Neural progenitor cell (in vitro differentiated cells): Measurements from ENCODE around the gene GNAQ. TPM values are rescaled to one million over a fixed set of nuclear protein-coding genes. Genes with fewer than 3 reads are reported as not detected.
A peak's percentile ranks its signal among the peaks of the same experiment; 100 is the strongest.

Experiments
- DNase-seq: peaks from one replicate; pipeline ENCODE4 v3.0.0-alpha.2; 2016; ENCODE audit warnings: low spot score
- H2AFZ ChIP-seq: fragments of 200-600 bp; sonication (generic); replicated peaks from 2 replicates; pipeline ENCODE4 v1.6.1; 2016; ENCODE audit warnings: antibody characterized with exemption
- H3F3A ChIP-seq: fragments of 200-600 bp; sonication (generic); 2 replicates; pipeline ENCODE4 v1.6.1; 2016; ENCODE audit warnings: antibody characterized with exemption, low read depth
- H3K27ac ChIP-seq: fragments of 200-600 bp; sonication (generic); 2 replicates; pipeline ENCODE4 v1.5.1; 2016; ENCODE audit warnings: mild to moderate bottlenecking
- H3K27me3 ChIP-seq: fragments of 200-600 bp; sonication (generic); 2 replicates; pipeline ENCODE4 v1.6.1; 2016; ENCODE audit warnings: mild to moderate bottlenecking, moderate library complexity
- H3K36me3 ChIP-seq: fragments of 200-600 bp; sonication (generic); 2 replicates; pipeline ENCODE4 v1.5.1; 2016
- H3K4me1 ChIP-seq: fragments of 200-600 bp; sonication (generic); 2 replicates; pipeline ENCODE4 v1.6.1; 2016; ENCODE audit warnings: mixed run types
- H3K4me2 ChIP-seq: fragments of 200-600 bp; sonication (generic); 2 replicates; pipeline ENCODE4 v1.6.1; 2016
- H3K4me3 ChIP-seq: fragments of 200-600 bp; sonication (generic); 2 replicates; pipeline ENCODE4 v1.5.1; 2016
- H3K79me2 ChIP-seq: fragments of 200-600 bp; sonication (generic); 2 replicates; pipeline ENCODE4 v1.6.1; 2016; ENCODE audit warnings: low read depth
- H3K9ac ChIP-seq: fragments of 200-600 bp; sonication (generic); 2 replicates; pipeline ENCODE4 v1.6.1; 2016
- H3K9me3 ChIP-seq: fragments of 200-600 bp; sonication (generic); 2 replicates; pipeline ENCODE4 v1.5.1; 2016; ENCODE audit warnings: low read depth
- H4K20me1 ChIP-seq: fragments of 200-600 bp; sonication (generic); 2 replicates; pipeline ENCODE4 v1.6.1; 2016; ENCODE audit warnings: low read depth
- H3K27ac Mint-ChIP-seq: 3 replicates; pipeline ENCODE4 v1.8.0; 2021; ENCODE audit warnings: mixed read lengths
- H3K27me3 Mint-ChIP-seq: 2 replicates; pipeline ENCODE4 v1.8.0; 2022; ENCODE audit warnings: low read depth, mild to moderate bottlenecking, inconsistent platforms, moderate library complexity, mixed read lengths; ENCODE audit not compliant: insufficient read depth
- H3K36me3 Mint-ChIP-seq: 3 replicates; pipeline ENCODE4 v1.8.0; 2021; ENCODE audit warnings: mixed read lengths
- H3K4me1 Mint-ChIP-seq: 3 replicates; pipeline ENCODE4 v1.8.0; 2021; ENCODE audit warnings: mixed read lengths
- H3K4me3 Mint-ChIP-seq: 3 replicates; pipeline ENCODE4 v1.8.0; 2021; ENCODE audit warnings: mild to moderate bottlenecking, moderate library complexity, mixed read lengths
- H3K9me3 Mint-ChIP-seq: 3 replicates; pipeline ENCODE4 v1.8.0; 2020; ENCODE audit warnings: mixed read lengths
- CTCF ChIP-seq: fragments of 200-600 bp; sonication (generic); IDR thresholded peaks from 2 replicates; pipeline ENCODE4 v1.5.1; 2017; ENCODE audit warnings: antibody characterized with exemption, mild to moderate bottlenecking
- EZH2 ChIP-seq: fragments of 200-600 bp; sonication (generic); IDR thresholded peaks from 2 replicates; pipeline ENCODE4 v1.6.1; 2017; ENCODE audit warnings: antibody characterized with exemption, mild to moderate bottlenecking, moderate library complexity
- EZH2phosphoT487 ChIP-seq: fragments of 200-600 bp; sonication (generic); IDR thresholded peaks from 2 replicates; pipeline ENCODE4 v1.6.1; 2017; ENCODE audit warnings: antibody characterized with exemption
- total RNA-seq: library from RNA; depleted of rRNA; stranded (reverse); fragments of >200 nt; gene quantifications from 2 replicates; pipeline ENCODE4 v1.2.3, GENCODE V29; 2015; ENCODE audit warnings: low replicate concordance

The GNAQ gene
- total RNA-seq, 1 donor from 2014 or later = 87.9 TPM

GRCh38 chr9:77906991-77907390 is 124.6 kb downstream of the GNAQ start:
- Mint-ChIP-seq H3K36me3 (peaks cover 12% of the 10 kb centered on the region), H3K4me1 (peaks cover 31% of the 10 kb centered on the region), H3K4me3 (no peak overlapping the region), H3K9me3 (no peaks in the 10 kb centered on the region), H3K27ac (peak overlapping the region; percentile 9), H3K27me3 (no peaks in the 10 kb centered on the region)
- Histone ChIP-seq H3K4me1 (peaks cover 11% of the 10 kb centered on the region), H3K36me3 (no peaks in the 10 kb centered on the region), H3K79me2 (peaks cover 21% of the 10 kb centered on the region), H3K4me3 (no peak overlapping the region), H2AFZ (no peak overlapping the region), H3K27me3 (no peaks in the 10 kb centered on the region), H4K20me1 (peaks cover 7% of the 10 kb centered on the region), H3K27ac (no peak overlapping the region), H3K4me2 (no peak overlapping the region), H3K9me3 (no peaks in the 10 kb centered on the region), H3K9ac (no peak overlapping the region), H3F3A (no peaks in the 10 kb centered on the region)
- TF ChIP-seq CTCF (no peak), EZH2phosphoT487 (no peak)
- DNase-seq = no peak

- H3K4me3 ChIP-seq = no peak overlapping the region
Measured at GRCh38 chr9:77903666-77904285, 127.8 kb downstream of the GNAQ start.

GRCh38 chr9:77901771-77902170 is 129.8 kb downstream of the GNAQ start:
- Mint-ChIP-seq H3K27ac (no peak overlapping the region), H3K9me3 (no peaks in the 10 kb centered on the region), H3K4me1 (peaks cover 16% of the 10 kb centered on the region), H3K4me3 (no peak overlapping the region), H3K36me3 (peaks cover 22% of the 10 kb centered on the region), H3K27me3 (no peaks in the 10 kb centered on the region)
- Histone ChIP-seq H3K9me3 (no peaks in the 10 kb centered on the region), H4K20me1 (peaks cover 6% of the 10 kb centered on the region), H3K36me3 (no peaks in the 10 kb centered on the region), H3K4me3 (no peak overlapping the region), H3K79me2 (peaks cover 19% of the 10 kb centered on the region), H3K27ac (no peak overlapping the region), H3K27me3 (no peaks in the 10 kb centered on the region), H3K4me2 (no peak overlapping the region), H2AFZ (no peak overlapping the region), H3K4me1 (peaks cover 6% of the 10 kb centered on the region), H3F3A (no peaks in the 10 kb centered on the region), H3K9ac (no peak overlapping the region)
- TF ChIP-seq EZH2phosphoT487 (no peak), CTCF (no peak), EZH2 (no peak)
- DNase-seq = peak; percentile 11

More at GRCh38 chr9:77903666-77904285, 127.8 kb downstream of the GNAQ start:
- no peak overlapping the region for H3K9ac ChIP-seq
- H3K4me2 ChIP-seq = no peak overlapping the region
- no peak overlapping the region for H3K27ac Mint-ChIP-seq
- no peaks in the 10 kb centered on the region for H3K27me3 ChIP-seq
- no peak overlapping the region for H3K4me3 Mint-ChIP-seq
- H3K79me2 ChIP-seq = peaks cover 13% of the 10 kb centered on the region
- H3K9me3 Mint-ChIP-seq = no peaks in the 10 kb centered on the region
- peaks cover 9% of the 10 kb centered on the region for H4K20me1 ChIP-seq
- no peaks in the 10 kb centered on the region for H3K9me3 ChIP-seq
- TF ChIP-seq EZH2phosphoT487 = no peak
- no peaks in the 10 kb centered on the region for H3K36me3 ChIP-seq
- H3K36me3 Mint-ChIP-seq = peaks cover 18% of the 10 kb centered on the region
- peaks cover 6% of the 10 kb centered on the region for H3K4me1 ChIP-seq
- no peak overlapping the region for H2AFZ ChIP-seq
- no peak overlapping the region for H3K27ac ChIP-seq
- DNase-seq = no peak
- no peaks in the 10 kb centered on the region for H3K27me3 Mint-ChIP-seq
- peaks cover 32% of the 10 kb centered on the region for H3K4me1 Mint-ChIP-seq
- H3F3A ChIP-seq = no peaks in the 10 kb centered on the region

GRCh38 chr9:77901018-77901417 is 130.6 kb downstream of the GNAQ start:
- Mint-ChIP-seq H3K9me3 (no peaks in the 10 kb centered on the region), H3K4me1 (peaks cover 13% of the 10 kb centered on the region), H3K36me3 (peaks cover 22% of the 10 kb centered on the region), H3K27me3 (no peaks in the 10 kb centered on the region), H3K4me3 (no peak overlapping the region), H3K27ac (no peak overlapping the region)
- Histone ChIP-seq H3K79me2 (peaks cover 22% of the 10 kb centered on the region), H3K27me3 (no peaks in the 10 kb centered on the region), H4K20me1 (peaks cover 6% of the 10 kb centered on the region), H3K4me2 (no peak overlapping the region), H3K9me3 (no peaks in the 10 kb centered on the region), H3K9ac (no peak overlapping the region), H3K4me3 (no peak overlapping the region), H3K4me1 (peaks cover 6% of the 10 kb centered on the region), H3K27ac (no peak overlapping the region), H3F3A (no peaks in the 10 kb centered on the region), H3K36me3 (no peaks in the 10 kb centered on the region), H2AFZ (no peak overlapping the region)
- no peak for DNase-seq
- no peak for TF ChIP-seq EZH2phosphoT487
- TF ChIP-seq CTCF = no peak
- TF ChIP-seq EZH2 = no peak
